DMS79 (cell line): Measurements from ENCODE around the gene BHMT2.

Experiments used
- DNase-seq: peaks from one replicate; lab custom pipeline; 2025; lab: John Stamatoyannopoulos, UW

Gene BHMT2

DNA sequence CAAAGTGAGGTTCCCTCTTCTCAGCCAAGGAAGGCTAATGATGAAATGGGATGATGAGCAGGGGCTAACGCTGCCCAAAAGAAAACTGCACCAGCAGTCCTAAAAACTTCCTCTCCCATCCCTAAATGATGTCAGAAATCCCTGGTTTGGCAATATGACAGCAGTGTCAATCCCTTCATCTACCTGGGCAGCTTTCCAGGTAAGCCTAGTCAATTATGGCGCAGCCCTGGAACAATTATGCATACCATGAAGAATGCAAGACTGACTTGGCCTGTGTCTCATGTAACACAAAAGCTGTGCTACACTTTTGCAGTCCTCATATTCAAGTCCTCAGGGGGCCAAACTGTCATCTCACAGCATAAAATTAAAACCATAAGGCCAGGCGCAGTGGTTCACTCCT lies 7.1 kb upstream of the BHMT2 start:
- no peak for DNase-seq

DNA sequence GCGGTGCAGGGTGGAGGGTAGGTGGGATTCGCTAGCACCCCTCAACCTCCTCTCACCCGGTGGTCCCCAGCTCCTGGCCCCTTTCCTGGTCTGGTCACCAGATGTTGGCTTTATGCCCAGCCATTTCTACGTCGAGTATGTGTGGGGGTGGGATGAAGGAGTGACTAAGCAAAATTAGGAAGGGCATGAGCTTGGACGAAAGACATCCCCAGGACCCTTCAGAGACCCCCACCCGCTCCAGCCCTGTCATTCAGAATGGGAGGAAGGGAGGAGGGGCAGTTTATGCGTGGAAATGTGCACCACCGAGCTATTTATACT lies 742 bp downstream of the BHMT2 start:
- no peak for DNase-seq

DNA sequence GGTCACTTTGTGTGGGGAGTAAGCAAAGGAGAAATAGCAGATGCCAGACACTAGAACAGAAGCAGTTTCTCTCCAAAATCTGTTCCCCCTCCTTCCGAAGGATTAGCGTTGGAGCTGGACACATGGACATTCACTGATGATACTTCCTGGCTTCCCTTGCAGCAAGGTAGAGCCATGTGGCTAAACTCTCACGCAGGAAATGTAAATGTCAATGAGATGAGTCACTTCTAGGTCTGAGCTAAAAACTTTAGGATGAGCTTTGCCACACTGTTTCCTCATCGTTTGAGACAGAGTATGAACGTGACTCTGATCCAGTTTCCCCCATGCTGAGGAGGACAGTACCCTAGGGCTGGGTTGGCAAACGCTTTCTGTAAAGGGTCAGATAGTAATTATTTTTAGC lies 5.1 kb downstream of the BHMT2 start:
- no peak for DNase-seq

DNA sequence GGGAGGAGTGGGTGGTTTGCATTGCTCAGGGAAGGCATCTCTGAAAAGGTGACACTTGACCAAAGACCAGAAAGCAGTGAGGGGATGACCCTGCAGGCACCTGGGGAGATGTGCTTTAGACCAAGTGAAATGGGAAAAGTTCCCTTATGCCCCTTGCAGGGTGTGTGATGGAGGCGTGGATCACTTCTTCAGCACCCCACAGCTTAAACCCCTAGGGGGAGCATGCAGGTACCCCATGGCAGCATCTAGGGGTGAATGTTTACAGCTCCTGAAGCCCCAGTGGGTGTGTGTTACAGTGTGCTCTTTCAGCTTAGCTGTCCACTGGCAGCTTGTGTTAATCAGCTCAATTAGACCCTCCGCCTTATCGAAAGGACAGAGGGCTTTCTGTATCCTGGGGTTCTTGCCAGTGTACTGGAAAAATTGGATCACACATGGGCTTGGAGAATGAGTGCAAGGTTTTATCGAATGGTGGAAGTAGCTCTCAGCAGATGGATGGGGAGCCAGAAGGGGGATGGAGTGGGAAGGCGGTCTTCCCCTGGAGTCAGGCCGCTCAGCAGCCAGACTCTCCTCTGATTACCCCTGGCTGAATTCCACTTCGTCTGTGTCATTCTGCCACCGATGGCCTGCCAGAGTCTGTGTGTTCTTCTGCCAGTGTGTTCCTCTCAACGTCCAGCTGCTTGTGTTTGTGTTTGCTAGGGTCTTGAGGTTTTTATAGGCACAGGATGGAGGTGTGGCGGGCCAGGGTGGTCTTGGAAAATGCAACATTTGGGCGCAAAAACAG lies 6.3 kb downstream of the BHMT2 start:
- no peak for DNase-seq

DNA sequence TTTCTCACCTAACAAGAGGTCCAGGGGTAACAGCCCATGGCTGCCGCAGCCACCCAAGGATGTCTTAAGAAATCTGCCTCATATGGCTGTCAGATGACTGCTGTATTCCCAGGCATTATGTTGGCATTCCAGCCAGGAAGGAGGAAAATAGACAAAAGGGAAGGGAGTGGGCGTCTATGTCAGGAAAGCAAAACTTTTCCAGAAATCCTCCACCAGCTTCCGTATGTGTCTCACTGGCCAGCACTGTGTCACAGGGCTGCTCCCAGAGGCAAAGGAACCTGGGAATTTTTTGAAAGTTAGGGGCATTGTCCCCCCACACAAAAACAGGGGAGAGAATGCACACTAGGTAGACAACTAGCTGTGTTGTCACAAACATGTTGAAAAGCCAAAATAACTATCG lies 7.3 kb downstream of the BHMT2 start:
- DNase-seq: no peak

DNA sequence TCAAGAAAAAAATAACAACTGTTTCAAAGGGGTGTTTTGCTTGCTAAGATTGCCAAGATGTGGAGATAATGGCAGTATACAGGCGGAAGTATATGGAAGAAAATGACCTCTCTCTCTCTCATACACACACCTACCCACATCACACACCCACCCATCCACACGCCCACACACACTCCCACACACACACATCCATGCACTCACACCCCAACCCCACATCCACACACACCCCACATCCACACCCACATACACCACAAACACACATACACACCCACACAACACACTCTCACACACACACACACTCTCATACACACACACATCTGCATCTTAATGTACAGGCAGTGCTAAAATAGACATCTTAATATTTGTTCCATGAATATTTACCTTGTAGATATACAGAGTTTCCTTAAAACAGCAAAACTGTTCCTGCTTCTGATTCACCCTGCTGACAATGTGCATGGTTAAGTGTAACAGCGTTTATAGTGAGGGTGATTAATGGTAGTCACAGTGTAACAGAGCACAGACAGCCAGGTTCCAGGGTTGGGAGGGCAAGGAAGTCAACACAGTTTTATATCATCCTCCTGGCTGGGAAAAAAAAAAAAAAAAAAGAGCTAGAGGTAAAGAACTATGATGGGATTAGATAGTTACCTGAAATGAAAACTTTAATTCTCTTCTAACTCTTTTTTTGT lies 8.3 kb downstream of the BHMT2 start:
- no peak for DNase-seq

DNA sequence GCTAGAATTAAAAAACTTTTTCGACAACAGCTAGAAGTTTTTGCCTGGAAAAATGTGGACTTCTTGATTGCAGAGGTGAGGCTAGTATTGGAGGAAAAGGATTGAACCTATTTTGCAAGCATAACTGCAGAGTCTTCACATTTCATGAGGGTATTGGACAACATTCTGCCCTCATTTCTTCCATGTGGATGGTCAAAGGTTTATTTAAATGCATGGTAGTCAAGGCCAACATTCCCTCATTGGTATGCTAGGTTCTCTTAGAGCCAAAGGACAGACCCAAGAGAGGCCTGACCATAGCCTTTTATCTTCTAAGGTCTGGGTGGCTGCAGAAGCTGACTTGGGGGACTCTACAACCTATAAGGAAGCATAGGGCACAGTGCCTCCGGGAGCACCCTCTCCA lies 11.2 kb downstream of the BHMT2 start:
- no peak for DNase-seq

DNA sequence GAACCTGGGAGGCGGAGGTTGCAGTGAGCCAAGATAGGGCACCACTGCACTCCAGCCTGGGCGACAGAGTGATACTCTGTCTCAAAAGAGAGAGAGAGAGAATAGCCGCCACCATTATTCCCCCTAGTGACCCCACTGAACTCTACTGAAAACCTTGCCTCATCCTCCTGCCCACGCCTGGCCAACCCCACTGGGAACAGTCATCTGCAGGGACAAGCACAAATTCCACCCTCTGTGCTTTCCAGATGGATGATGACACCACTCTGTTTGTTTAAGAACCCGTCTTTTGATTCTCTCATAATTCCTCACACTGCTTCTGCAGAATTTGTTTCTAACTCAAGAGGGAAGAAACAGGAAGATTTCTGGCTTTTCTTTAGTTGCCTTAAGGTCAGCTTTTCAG lies 12.2 kb downstream of the BHMT2 start:
- no peak for DNase-seq

DNA sequence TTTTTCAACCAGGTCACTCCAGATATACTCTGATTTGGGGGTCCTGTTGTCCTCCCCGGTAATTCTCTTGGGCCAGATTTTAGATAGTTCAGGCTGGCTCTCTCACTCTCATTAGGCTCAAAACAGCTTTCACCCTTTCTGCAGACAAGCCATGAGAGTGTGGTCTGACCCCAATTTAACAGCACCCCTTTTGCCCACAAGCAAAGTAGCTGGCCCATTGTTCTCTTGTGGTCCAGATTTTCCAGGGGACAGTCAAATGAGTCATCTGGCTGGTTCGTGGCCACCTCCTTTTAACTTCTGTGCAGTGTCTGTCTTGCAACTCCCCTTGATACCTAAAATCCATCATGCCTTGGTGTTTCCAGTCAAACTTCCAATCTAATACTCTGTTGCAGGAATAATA lies 16.5 kb downstream of the BHMT2 start:
- DNase-seq: no peak

DNA sequence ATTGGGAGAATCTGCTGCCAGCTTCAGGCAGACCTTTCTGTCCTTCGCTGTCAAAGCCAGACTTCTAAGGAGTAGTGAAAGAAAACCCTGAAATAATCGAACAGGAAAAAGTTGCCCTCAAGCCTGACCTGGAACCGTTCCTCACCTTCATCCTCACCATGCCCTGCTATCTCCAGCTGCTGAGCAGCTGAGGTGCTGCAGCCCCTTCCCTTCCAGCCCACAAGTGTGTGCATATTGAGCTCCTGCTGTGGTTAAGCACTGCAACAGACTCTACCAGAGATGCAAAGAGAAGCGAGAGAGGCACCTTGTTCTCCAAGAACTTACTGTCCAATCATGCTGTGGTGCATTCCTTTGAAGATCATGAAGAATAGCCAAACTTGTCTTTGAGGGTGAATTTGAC lies 18.9 kb downstream of the BHMT2 start:
- DNase-seq: no peak

DNA sequence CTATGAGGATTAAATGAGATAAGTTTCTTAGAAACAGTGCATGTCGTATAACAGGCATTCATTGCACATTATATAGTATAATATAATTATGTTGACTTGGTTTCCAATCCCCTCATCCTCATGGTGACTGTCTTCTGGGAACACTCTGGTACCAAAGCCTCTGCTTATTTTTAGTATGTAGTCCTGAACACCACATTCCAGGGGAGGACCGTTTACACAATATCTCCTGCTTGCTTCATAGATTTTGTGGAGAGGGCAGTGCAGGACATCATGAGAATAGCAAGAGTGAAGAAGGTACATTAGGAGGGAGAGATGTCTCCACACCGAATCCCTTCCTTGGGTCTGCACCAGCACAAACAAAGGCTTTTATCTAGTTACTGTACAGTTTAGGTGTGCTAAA lies 21.5 kb downstream of the BHMT2 start:
- DNase-seq: no peak

DNA sequence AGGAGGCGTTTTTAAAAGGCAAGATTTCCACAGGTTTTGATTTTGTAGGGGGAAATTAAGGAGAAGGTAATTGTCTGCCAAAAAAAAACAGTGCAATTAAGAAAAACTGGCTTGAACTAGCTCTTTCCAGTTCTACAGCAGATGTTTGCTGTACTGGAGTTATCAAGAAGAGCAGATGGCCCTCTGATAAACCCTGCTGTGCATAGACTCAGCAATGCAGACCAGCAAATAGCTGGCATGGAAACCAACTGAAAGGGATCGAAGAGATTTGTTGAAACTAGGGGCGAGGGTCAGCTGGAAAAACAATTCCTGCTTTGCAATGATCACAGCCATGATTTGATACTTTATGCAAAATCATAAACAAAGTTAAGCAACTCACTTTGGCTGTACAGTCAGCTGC lies 24.2 kb downstream of the BHMT2 start:
- DNase-seq: no peak

DNA sequence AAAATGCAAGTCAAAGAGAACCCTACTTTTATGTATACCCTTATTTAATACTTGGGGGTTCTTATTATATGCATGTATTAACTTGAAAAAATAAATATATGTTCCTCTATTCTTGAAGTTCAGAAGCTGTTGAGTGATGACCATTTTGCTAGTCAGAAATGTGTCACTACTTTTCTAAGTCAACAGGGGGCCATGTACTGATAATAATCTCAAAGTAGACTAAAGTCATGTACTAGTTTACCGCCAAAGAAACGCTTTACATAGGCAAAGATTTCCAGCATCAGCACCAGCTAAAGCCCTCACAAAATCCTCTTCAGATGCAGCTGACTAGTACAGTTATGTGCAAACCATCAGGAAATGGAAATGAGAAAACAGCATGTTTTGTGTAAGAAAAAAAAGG lies 36.3 kb downstream of the BHMT2 start:
- no peak for DNase-seq

DNA sequence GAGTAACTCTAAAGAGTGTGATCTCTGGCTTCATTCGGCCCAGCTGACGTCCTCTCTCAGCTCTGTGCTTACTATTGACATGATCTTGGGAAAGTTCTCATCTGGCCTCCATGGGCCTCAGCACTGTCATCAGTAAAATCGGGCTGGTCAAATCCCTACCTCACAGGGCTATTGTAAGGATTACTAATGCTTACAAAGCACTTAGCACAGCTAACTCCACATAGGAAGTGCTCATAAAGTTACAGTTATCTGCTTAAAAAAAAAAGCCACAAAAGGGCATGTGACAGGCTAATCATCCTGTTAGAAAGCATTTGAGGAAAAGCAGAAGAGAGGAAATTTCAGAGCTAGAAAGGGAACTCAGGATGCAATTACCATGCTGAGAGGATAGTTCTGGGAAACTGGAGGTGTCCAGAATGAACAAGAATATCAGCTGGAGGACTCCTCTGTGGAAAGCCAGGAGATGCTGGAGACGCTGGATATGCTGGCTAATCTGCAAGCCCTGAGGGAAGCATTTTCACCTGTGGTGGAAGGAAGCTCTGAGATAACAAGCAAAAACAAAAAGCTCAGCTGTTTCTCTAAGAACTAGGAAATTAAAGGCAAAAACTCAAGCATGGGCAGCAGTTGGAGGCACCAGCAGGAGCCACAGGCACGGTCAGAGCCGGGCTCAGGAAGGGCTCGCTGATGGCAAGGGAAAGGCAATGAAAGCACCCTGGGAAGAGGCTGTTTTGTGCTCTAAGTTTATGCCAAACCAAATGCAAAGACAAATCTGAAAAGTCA lies 37.6 kb downstream of the BHMT2 start:
- no peak for DNase-seq

DNA sequence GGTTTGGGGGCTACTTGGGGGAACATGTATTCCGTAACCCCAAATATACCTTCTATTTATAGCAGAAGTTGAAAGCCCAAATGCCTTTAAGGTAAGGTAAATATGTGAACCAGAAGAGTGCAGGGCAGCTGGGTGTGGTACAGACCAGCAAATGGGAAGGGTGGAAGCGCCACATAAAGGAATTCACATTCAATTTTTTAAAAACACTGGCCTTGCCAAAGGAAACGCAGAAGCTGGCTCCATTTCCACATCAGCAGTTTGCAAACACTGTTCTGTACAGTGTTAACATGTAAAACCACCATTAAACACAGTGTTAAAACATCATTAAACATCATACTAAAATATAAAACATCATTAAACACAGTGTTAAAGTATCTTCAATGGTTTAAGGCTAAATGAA lies 38.5 kb downstream of the BHMT2 start:
- no peak for DNase-seq

DNA sequence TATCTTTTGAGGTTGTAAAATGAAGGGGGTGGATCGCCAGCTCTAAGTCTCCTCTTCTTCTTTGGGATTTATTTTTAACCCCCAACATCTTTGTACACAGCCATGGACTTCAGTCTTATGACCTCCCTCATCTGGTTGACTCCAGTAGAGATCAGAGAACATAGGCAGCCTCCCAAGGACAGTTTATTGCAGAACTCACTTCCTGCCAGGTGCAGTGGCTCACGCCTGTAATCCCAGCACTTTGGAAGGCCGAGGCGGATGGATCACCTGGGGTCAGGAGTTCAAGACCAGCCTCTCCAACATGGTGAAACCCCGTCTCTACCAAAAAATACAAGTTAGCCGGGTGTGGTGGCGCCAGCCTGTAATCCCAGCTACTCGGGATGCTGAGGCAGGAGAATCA lies 39.2 kb downstream of the BHMT2 start:
- no peak for DNase-seq

DNA sequence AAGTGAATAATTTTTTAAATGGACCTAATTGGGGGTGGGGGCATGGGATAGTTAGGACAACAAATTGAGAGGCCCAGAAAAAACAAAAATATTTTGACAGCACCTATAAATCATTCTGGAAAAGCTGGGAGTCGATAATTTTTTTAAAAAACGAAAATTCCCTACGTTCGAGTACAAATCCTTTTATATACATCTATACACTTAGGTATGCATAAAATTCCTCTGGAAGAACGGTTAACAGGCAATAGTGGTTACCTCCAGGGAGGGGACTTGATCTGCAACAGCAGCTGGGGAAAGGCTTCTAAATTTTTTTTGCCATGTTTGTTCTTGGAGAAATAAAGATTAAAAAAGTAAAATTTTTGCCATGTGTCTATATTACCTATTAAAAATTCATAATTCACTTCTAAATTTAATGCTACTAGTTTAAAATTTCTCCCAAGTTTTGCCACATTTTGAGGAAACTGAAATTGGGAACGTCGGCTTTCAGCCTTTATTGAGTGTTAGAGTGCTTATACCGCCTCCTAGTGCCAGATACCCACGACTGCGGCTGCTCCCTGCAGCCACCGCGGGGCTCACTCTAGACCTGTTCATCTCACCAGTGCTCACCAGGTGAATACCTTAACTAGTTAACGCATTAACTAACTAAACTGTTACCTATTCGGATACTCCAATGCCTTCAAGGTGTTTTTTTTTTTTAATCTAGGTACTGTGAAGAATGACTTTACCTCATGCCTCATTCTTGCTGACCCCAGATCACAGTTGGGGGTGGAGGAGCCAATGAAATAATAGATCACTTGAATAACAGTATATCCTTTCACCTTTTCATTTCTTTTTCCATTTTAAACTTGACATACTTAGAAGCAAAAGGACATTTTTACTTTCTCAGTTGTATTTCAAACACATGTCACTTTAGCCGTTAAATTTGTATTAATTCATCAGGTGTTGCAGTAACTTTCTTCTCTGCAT lies 40.2 kb downstream of the BHMT2 start:
- DNase-seq: no peak

DNA sequence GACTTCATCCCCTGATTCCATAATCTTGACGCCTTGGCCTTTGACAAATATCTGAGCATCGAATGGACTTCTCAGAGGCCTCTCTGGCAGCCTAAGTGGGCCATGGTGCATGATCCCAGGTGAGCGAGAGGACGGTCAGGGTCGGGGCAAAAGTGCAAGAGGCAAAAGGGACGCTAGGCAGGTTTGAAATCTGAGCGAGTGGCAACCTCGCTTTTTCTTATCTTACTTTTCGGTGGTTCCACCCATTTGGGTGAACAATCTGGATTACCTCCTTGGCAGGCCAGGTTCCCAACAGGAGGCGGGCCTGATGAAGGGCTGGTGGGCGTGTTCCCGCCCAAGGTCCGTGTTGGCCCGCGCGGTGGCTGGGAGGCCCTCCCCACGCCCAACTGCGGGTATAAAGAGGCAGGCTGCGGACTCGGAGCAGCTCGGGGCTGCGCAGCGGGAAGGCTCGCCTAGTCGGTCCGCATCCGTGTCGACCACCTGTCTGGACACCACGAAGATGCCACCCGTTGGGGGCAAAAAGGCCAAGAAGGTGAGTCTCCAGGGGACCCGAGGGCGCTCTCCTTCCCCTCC lies 41.9 kb downstream of the BHMT2 start, which contains the start of gene BHMT:
Gene BHMT (plus strand): TSS at position 423 of the 573 bp plus-strand sequence. CDS start 77 bp downstream, at position 500.
- DNase-seq: no peak

DNA sequence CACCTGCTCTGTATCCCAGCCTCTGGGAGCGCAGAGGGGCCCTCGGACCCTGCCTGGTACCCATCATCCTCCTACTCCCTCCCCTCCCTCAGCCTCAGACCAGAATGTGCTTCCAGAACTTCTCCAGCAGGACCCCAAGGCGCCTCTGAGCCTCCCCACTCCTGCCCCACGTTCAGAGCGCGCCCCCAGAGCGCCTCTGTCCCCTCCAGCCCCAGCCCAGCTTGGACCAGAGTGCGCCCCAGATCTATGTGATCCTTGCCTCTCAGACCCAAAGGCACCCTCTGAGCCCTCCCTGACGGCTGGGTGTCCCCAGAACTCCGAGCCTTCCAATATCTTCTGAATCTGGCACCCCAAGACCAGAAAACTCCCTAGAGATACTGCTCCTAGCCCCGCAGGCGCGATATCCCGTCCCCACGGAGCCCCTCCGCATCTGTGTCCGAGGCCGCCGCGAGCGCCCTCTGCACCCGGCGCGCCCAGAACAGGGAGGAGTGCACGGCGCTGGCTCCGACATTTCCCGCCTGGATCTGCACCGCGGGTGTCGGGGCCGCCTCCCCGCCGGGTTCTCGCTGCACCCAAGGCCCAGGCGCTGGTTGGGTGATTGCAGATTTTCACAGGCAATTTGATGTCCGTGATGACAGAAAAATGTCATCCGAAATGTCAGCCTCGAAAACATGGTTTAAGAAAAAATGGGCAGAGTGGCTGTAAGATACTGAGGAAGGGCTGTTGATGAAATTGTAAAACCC lies 42.6 kb downstream of the BHMT2 start:
- DNase-seq: no peak

DNA sequence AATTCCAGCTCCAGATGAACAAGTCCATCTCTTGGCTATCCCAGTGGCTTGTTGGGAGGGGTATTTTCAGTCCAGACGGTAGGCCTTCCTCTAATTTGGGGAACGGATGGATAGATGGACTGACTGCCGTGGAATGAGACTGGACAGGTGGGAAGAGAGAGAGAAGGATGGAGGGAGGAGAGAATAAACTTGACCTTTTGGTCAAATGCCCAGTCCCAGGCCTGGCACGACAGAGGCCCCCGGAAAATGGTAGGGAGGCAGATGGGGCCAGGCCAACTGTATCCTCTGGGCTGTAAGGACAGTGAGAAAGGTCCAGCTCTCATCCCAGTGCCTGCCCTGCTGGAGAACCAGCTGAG lies 43.1 kb downstream of the BHMT2 start:
- DNase-seq: no peak

DNA sequence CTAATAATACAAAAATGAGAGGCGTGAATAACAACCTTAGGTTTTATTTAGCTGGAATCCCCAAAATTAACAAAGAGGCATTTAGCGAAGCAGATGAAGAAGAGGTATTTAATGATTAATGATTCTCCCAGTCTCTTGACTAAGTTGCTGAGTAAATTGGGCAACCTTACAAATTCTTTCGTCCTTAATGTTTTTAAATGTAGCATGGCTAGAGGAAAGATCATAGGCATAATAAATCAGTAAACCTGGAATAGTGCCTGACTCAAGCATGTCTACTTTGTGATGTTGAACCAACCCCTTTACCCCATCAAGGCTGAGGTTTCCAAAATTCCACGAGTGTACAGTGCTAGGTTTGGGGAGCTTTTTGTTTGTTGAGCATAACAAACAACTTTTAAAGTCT lies 49.9 kb downstream of the BHMT2 start:
- no peak for DNase-seq
